A549 (cell line): Measurements from ENCODE around the gene RNF40. TPM values are rescaled to one million over a fixed set of nuclear protein-coding genes. Genes with fewer than 3 reads are reported as not detected.

Experiments
- ATOH8 ChIP-seq: fragments of 250-450 bp; sonication (Bioruptor Pico); IDR thresholded peaks from 2 replicates; pipeline ENCODE4 v1.5.0; 2020; ENCODE audit warnings: low read depth, mild to moderate bottlenecking, moderate library complexity
- BCL3 ChIP-seq: fragments of >200 bp; sonication (Bioruptor Twin); formaldehyde crosslinking; IDR thresholded peaks from 3 replicates; pipeline ENCODE4 v1.6.1; 2016
- CBX2 ChIP-seq: fragments of 200-600 bp; sonication (generic); IDR thresholded peaks from 2 replicates; pipeline ENCODE4 v1.6.1; 2016; ENCODE audit warnings: low read depth, mild to moderate bottlenecking, borderline replicate concordance
- CBX8 ChIP-seq: fragments of 200-600 bp; sonication (generic); IDR thresholded peaks from 2 replicates; pipeline ENCODE4 v1.6.1; 2016
- CEBPB ChIP-seq, 2 experiments: fragments of >200 bp in 1 of 2; sonication (Bioruptor Twin) in 1 of 2; formaldehyde crosslinking in 1 of 2; IDR thresholded peaks; 2 replicates each; pipeline ENCODE4 v1.6.1; 2012 to 2016
- CHD2 ChIP-seq: fragments of 150-350 bp; IDR thresholded peaks from 2 replicates; pipeline ENCODE4 v1.6.1; 2014; ENCODE audit warnings: low read length; ENCODE audit not compliant: partially characterized antibody
- EHF ChIP-seq: fragments of 250-450 bp; sonication (Bioruptor Pico); IDR thresholded peaks from 2 replicates; pipeline ENCODE4 v1.5.0; 2020; ENCODE audit warnings: mild to moderate bottlenecking
- EHMT2 ChIP-seq: fragments of 200-600 bp; sonication (generic); IDR thresholded peaks from 2 replicates; pipeline ENCODE4 v1.6.1; 2016; ENCODE audit warnings: antibody characterized with exemption, low read depth, mild to moderate bottlenecking, moderate library complexity
- ELK1 ChIP-seq: fragments of 150-350 bp; IDR thresholded peaks from 2 replicates; pipeline ENCODE4 v1.6.1; 2014; ENCODE audit warnings: low read depth, mild to moderate bottlenecking, low read length
- EP300 ChIP-seq, 2 experiments: fragments of >200 bp; sonication (Bioruptor Twin); formaldehyde crosslinking; IDR thresholded peaks; 2 replicates in 1 of 2; 3 replicates in 1 of 2; pipeline ENCODE4 v1.6.1; 2016 to 2017
- ESRRA ChIP-seq: fragments of 150-350 bp; IDR thresholded peaks from 2 replicates; pipeline ENCODE4 v1.6.1; 2014; ENCODE audit warnings: mild to moderate bottlenecking, low read length, borderline replicate concordance
- FOSB ChIP-seq: fragments of 250-450 bp; sonication (Bioruptor Pico); IDR thresholded peaks from 2 replicates; pipeline ENCODE4 v1.5.0; 2020; ENCODE audit warnings: mild to moderate bottlenecking, moderate library complexity
- FOSL2 ChIP-seq, 2 experiments: fragments of 450-650 bp in 1 of 2; fragments of >200 bp in 1 of 2; sonication (Bioruptor Twin) in 1 of 2; formaldehyde crosslinking; IDR thresholded peaks; 2 replicates each; pipeline versions ENCODE4 v1.5.0 to v1.6.1; 2016 to 2020; ENCODE audit warnings: mild to moderate bottlenecking in 1 of 2, moderate library complexity in 1 of 2
- FOXS1 ChIP-seq: fragments of 250-450 bp; sonication (Bioruptor Pico); IDR thresholded peaks from 2 replicates; pipeline ENCODE4 v1.5.0; 2020; ENCODE audit warnings: mild to moderate bottlenecking, moderate library complexity
- HDAC2 ChIP-seq: fragments of 200-600 bp; sonication (generic); IDR thresholded peaks from 2 replicates; pipeline ENCODE4 v1.6.1; 2016
- HEYL ChIP-seq: fragments of 250-450 bp; sonication (Bioruptor Pico); IDR thresholded peaks from 2 replicates; pipeline ENCODE4 v1.8.0; 2021; ENCODE audit warnings: mild to moderate bottlenecking, moderate library complexity
- HOXB13 ChIP-seq: fragments of 250-450 bp; sonication (Bioruptor Pico); IDR thresholded peaks from 2 replicates; pipeline ENCODE4 v1.5.0; 2020; ENCODE audit warnings: low read depth, mild to moderate bottlenecking, moderate library complexity
- HOXB5 ChIP-seq: fragments of 250-450 bp; sonication (Bioruptor Pico); IDR thresholded peaks from 2 replicates; pipeline ENCODE4 v1.5.0; 2020; ENCODE audit warnings: mild to moderate bottlenecking, moderate library complexity
- JUNB ChIP-seq: fragments of >200 bp; sonication (Bioruptor Twin); formaldehyde crosslinking; IDR thresholded peaks from 2 replicates; pipeline ENCODE4 v1.6.1; 2016
- KDM1A ChIP-seq: fragments of 200-600 bp; sonication (generic); IDR thresholded peaks from 2 replicates; pipeline ENCODE4 v1.6.1; 2016; ENCODE audit warnings: low read depth, mild to moderate bottlenecking
- KDM5A ChIP-seq: fragments of 200-600 bp; sonication (generic); IDR thresholded peaks from 2 replicates; pipeline ENCODE4 v1.6.1; 2016; ENCODE audit warnings: antibody characterized with exemption, mild to moderate bottlenecking
- MAZ ChIP-seq: fragments of 150-350 bp; IDR thresholded peaks from 2 replicates; pipeline ENCODE4 v1.6.1; 2014; ENCODE audit warnings: antibody characterized with exemption, low read depth, low read length, borderline replicate concordance
- NR3C1 ChIP-seq: fragments of >200 bp; sonication (Bioruptor Twin); formaldehyde crosslinking; IDR thresholded peaks from 3 replicates; pipeline ENCODE4 v1.6.1; 2017
- PBX3 ChIP-seq: IDR thresholded peaks from 2 replicates; pipeline ENCODE4 v1.6.1; 2012
- PHF8 ChIP-seq: fragments of 200-600 bp; sonication (generic); IDR thresholded peaks from 2 replicates; pipeline ENCODE4 v1.6.1; 2016; ENCODE audit warnings: low read depth, mild to moderate bottlenecking, antibody characterized with exemption, moderate library complexity, borderline replicate concordance
- POLR2AphosphoS2 ChIP-seq: conservative IDR thresholded peaks from 2 replicates; pipeline ENCODE4 v1.6.1; 2012; ENCODE audit warnings: low read length, improper control_type of control experiment, inconsistent platforms
- RCOR1 ChIP-seq: fragments of 150-350 bp; IDR thresholded peaks from 2 replicates; pipeline ENCODE4 v1.6.1; 2014; ENCODE audit warnings: antibody characterized with exemption, low read length, low read depth
- SREBF2 ChIP-seq: fragments of 450-650 bp; IDR thresholded peaks from 2 replicates; pipeline ENCODE4 v1.6.1; 2014; ENCODE audit warnings: mild to moderate bottlenecking, moderate library complexity
- TFCP2L1 ChIP-seq: fragments of 250-450 bp; sonication (Bioruptor Pico); IDR thresholded peaks from 2 replicates; pipeline ENCODE4 v1.5.0; 2021; ENCODE audit warnings: mild to moderate bottlenecking
- TP53 ChIP-seq: fragments of 250-450 bp; sonication (Bioruptor Pico); IDR thresholded peaks from 2 replicates; pipeline ENCODE4 v1.5.0; 2021; ENCODE audit warnings: mild to moderate bottlenecking, moderate library complexity
- USF2 ChIP-seq: fragments of 450-650 bp; IDR thresholded peaks from 2 replicates; pipeline ENCODE4 v1.6.1; 2014; ENCODE audit warnings: antibody characterized with exemption
- ZFP36 ChIP-seq: fragments of 450-650 bp; IDR thresholded peaks from 2 replicates; pipeline ENCODE4 v1.6.1; 2014; ENCODE audit warnings: borderline replicate concordance; ENCODE audit not compliant: partially characterized antibody
- ZNF302 ChIP-seq: fragments of 250-450 bp; sonication (Bioruptor Pico); IDR thresholded peaks from 2 replicates; pipeline ENCODE4 v1.9.0; 2021; ENCODE audit warnings: inconsistent platforms, mild to moderate bottlenecking, moderate library complexity
- polyA plus RNA-seq, 4 experiments: library from polyadenylated mRNA; depleted of rRNA in 3 of 4; stranded (reverse); fragments of >200 nt; fragmentation: RNase III in 1 of 4; extraction: RNeasy Plus Mini Kit Qiagen cat#74134 plus additional on column Dnase treatment in 1 of 4; gene quantifications; 2 replicates in 3 of 4; 3 replicates in 1 of 4; pipeline ENCODE4 v1.2.3, GENCODE V29; 2011 to 2017
- TF ChIP-seq, protein P1 (sequence below): fragments of 250-450 bp; sonication (Bioruptor Pico); IDR thresholded peaks from 2 replicates; pipeline ENCODE4 v1.5.0; 2021; ENCODE audit warnings: mild to moderate bottlenecking, moderate library complexity, borderline replicate concordance
- TF ChIP-seq, protein P2 (sequence below): fragments of >200 bp; sonication (Bioruptor Twin); formaldehyde crosslinking; IDR thresholded peaks from 2 replicates; pipeline ENCODE4 v1.6.1; 2016

The RNF40 gene
- polyA plus RNA-seq, 2 of the 4 experiments (the other 2 are of a cell fraction): 66.1 to 69.9 TPM

- TF ChIP-seq BCL3: peak; percentile 86
- no peak for TF ChIP-seq CEBPB (IDR thresholded peaks at IDR 0.05)
- TF ChIP-seq EHMT2: no peak
- TF ChIP-seq HDAC2: peak; percentile 16; the same call in 1 of the 2 replicates
- no peak for TF ChIP-seq ATOH8 (CRISPR knock-in tag)
- TF ChIP-seq FOSB (CRISPR knock-in tag): no peak
- TF ChIP-seq ZNF302 (CRISPR knock-in tag): no peak
- TF ChIP-seq EHF (CRISPR knock-in tag): no peak
- no peak for TF ChIP-seq HOXB13 (CRISPR knock-in tag)
- no peak for TF ChIP-seq POLR2AphosphoS2
- 0 out of 2 replicates have a peak, but pooled peaks have one; percentile 52 for TF ChIP-seq ELK1
- peak; percentile 57 for TF ChIP-seq PBX3
- no peak for TF ChIP-seq CBX8
- no peak for TF ChIP-seq CBX2
- TF ChIP-seq KDM1A: no peak
- no peak for TF ChIP-seq FOXS1 (CRISPR knock-in tag)
- TF ChIP-seq ESRRA: no peak
- TF ChIP-seq FOSL2 (IDR thresholded peaks at IDR 0.05): no peak
- TF ChIP-seq FOSL2 (CRISPR knock-in tag; IDR thresholded peaks at IDR 0.05): no peak
- no peak for TF ChIP-seq CHD2
- TF ChIP-seq SREBF2: no peak
- TF ChIP-seq USF2: no peak
- TF ChIP-seq, protein P1, sequence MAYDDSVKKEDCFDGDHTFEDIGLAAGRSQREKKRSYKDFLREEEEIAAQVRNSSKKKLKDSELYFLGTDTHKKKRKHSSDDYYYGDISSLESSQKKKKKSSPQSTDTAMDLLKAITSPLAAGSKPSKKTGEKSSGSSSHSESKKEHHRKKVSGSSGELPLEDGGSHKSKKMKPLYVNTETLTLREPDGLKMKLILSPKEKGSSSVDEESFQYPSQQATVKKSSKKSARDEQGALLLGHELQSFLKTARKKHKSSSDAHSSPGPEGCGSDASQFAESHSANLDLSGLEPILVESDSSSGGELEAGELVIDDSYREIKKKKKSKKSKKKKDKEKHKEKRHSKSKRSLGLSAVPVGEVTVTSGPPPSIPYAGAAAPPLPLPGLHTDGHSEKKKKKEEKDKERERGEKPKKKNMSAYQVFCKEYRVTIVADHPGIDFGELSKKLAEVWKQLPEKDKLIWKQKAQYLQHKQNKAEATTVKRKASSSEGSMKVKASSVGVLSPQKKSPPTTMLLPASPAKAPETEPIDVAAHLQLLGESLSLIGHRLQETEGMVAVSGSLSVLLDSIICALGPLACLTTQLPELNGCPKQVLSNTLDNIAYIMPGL (CRISPR knock-in tag): peak; percentile 36; the same call in 1 of the 2 replicates
- TF ChIP-seq MAZ: no peak
- no peak for TF ChIP-seq NR3C1
- no peak for TF ChIP-seq RCOR1
- TF ChIP-seq, protein P2, sequence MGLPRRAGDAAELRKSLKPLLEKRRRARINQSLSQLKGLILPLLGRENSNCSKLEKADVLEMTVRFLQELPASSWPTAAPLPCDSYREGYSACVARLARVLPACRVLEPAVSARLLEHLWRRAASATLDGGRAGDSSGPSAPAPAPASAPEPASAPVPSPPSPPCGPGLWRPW: no peak
- peak; percentile 96 for TF ChIP-seq PHF8
- no peak for TF ChIP-seq HEYL (CRISPR knock-in tag)
- TF ChIP-seq TFCP2L1: no peak
- no peak for TF ChIP-seq TP53 (CRISPR knock-in tag)
- TF ChIP-seq HOXB5 (CRISPR knock-in tag): no peak
- TF ChIP-seq JUNB: no peak
- peak in 1 of 2 experiments; percentile 25; a peak in 1 of 5 replicates for TF ChIP-seq EP300 (IDR thresholded peaks at IDR 0.05)
- TF ChIP-seq ZFP36: peak; percentile 15
- TF ChIP-seq KDM5A: no peak
These were observed 43.4 kb downstream of the RNF40 start (continued) for GRCh38 chr16:30805370-30806169.
